HepG2 (cell line): ENCODE results near the gene CABLES1.

ENCODE experiments used
- CTCF ChIP-seq: sonication (generic); formaldehyde crosslinking; IDR thresholded peaks from 2 replicates; pipeline ENCODE4 v1.5.0; 2020; ENCODE audit warnings: mild to moderate bottlenecking, missing genetic modification reagents, moderate library complexity
- GTF2F1 ChIP-seq: fragments of 150-350 bp; IDR thresholded peaks from 2 replicates; pipeline ENCODE4 v1.6.1; 2014; ENCODE audit warnings: low read length
- HOXA5 ChIP-seq: sonication (generic); formaldehyde crosslinking; IDR thresholded peaks from 2 replicates; pipeline ENCODE4 v1.4.0; 2020; ENCODE audit warnings: missing genetic modification reagents
- NFYB ChIP-seq: sonication (generic); formaldehyde crosslinking; IDR thresholded peaks from 2 replicates; pipeline ENCODE4 v1.4.0; 2020; ENCODE audit warnings: missing genetic modification reagents
- POLR2A ChIP-seq, 2 experiments: IDR thresholded peaks; 2 replicates each; pipeline ENCODE4 v1.6.1; 2011; ENCODE audit warnings: low read depth in 2 of 2, low read length in 2 of 2, mild to moderate bottlenecking in 1 of 2, moderate library complexity in 1 of 2; ENCODE audit not compliant: insufficient read depth in 1 of 2
- SMAD3 ChIP-seq: sonication (generic); formaldehyde crosslinking; IDR thresholded peaks from 2 replicates; pipeline ENCODE4 v1.4.0; 2020; ENCODE audit warnings: missing genetic modification reagents
- SRSF9 ChIP-seq: fragments of 200-400 bp; formaldehyde crosslinking; IDR thresholded peaks from 2 replicates; pipeline ENCODE4 v1.6.1; 2018; ENCODE audit warnings: borderline replicate concordance, mild to moderate bottlenecking, low read depth, low read length; ENCODE audit not compliant: insufficient read depth, poor library complexity, severe bottlenecking

GRCh38 chr18:23253630-23254029 lies 118.3 kb downstream of the CABLES1 start:
- TF ChIP-seq NFYB, result no peak
- TF ChIP-seq SMAD3 (CRISPR knock-in tag), result no peak
- TF ChIP-seq SRSF9, result no peak
- no peak for TF ChIP-seq GTF2F1
- TF ChIP-seq POLR2A (IDR thresholded peaks at IDR 0.05; ENCODE audit: insufficient read depth in 1 of 2, low read depth in 2 of 2, low read length in 2 of 2), result no peak
- TF ChIP-seq CTCF (CRISPR knock-in tag), result no peak
- TF ChIP-seq HOXA5 (CRISPR knock-in tag), result no peak
